ENCODE data around the gene HES7. TPM values are rescaled to one million over a fixed set of nuclear protein-coding genes. Genes with fewer than 3 reads are reported as not detected.

The HES7 gene
- polyA plus RNA-seq, 1 of the 3 experiments (the other 2 are of a cell fraction) = 1.2 TPM

DNA sequence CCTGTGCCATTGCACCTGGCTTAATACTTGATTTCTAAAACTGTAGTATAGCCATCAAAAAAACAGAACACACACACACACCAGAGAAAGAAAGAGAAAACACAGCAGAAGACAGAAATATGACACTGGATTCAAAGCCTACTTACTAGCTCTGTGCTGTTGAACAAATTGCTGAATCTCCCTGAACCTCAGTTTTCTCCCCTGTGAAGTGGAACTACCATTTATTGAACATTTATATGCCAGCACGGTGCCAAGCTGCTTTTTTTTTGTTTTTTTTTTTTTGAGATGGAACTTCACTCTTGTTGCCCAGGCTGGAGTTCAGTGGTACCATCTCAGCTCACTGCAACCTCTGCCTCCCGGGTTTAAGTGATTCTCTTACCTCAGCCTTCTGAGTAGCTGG lies 23.1 kb downstream of the HES7 start:
- POLR2A ChIA-PET = no interaction called here
- TF ChIP-seq YY1 (IDR thresholded peaks at IDR 0.05; ENCODE audit: low read depth) (no peak), EZH2phosphoT487 (IDR thresholded peaks at IDR 0.05; ENCODE audit: borderline replicate concordance, low read depth) (no peak)
- no peak overlapping the region for H3K4me2 ChIP-seq
- no peaks in the 10 kb centered on the region for H3K9me3 ChIP-seq
- no peak overlapping the region for H3K4me3 ChIP-seq (ENCODE audit: low read depth in 2 of 2, low read length in 1 of 2)
- H3K79me2 ChIP-seq (ENCODE audit: insufficient read depth) = no peaks in the 10 kb centered on the region
- H4K20me1 ChIP-seq (ENCODE audit: insufficient read depth) = no peaks in the 10 kb centered on the region
- no peak overlapping the region for H2AFZ ChIP-seq (ENCODE audit: low read depth)
- H3K4me1 ChIP-seq (ENCODE audit: control insufficient read depth in 1 of 2, insufficient read depth in 2 of 2, low read depth in 1 of 2, low read length in 1 of 2) = no peaks in the 10 kb centered on the region
- H3K9ac ChIP-seq = no peak overlapping the region
- CTCF ChIA-PET = interaction anchor here (0.7 to 3.0 kb wide), 12 partner anchors 8 to 83 kb away, joined by 3 to 21 read pairs (median 6); partner anchors contain the start of genes ALOXE3 and HES7
- H3K9me2 ChIP-seq = no peaks in the 10 kb centered on the region
- no peak for DNase-seq
- 43% methylated on average over 2 of the region's 2 CpGs for WGBS (ENCODE audit: low lambda C conversion rate)
- no peaks in the 10 kb centered on the region for H3F3A ChIP-seq (replicated peaks; ENCODE audit: insufficient read depth)
- H3K27ac ChIP-seq (ENCODE audit: low read depth in 2 of 2, low read length in 1 of 2) = no peak overlapping the region
- H3K36me3 ChIP-seq (replicated peaks in 1 of 2; ENCODE audit: control insufficient read depth in 1 of 2, insufficient read depth in 2 of 2, low read length in 1 of 2) = no peaks in the 10 kb centered on the region
- H3K27me3 ChIP-seq (ENCODE audit: insufficient read depth) = peaks cover 4% of the 10 kb centered on the region; the same call in 1 of the 2 replicates

DNA sequence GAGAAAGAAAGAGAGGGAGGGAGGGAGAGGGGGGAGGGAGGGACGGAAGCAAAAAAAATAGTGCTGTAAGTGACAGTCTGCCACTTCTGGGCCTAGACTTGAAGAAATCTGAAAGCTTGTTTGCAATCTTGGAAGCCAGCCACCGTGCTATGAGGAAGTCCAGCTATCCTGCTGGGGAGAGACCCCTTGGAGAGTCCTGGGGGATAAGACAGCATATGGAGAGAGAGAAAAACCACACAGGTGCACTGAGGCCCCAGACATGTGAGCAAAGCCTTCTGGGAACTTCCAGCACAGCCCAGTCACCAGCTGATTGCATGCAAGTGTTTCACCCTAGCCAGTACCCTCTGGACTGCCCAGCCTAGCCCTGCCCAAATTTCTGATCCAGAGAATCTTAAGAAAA lies 23.8 kb downstream of the HES7 start:
- Histone ChIP-seq H3F3A (replicated peaks; ENCODE audit: insufficient read depth) (no peaks in the 10 kb centered on the region), H2AFZ (ENCODE audit: low read depth) (no peak overlapping the region), H3K79me2 (ENCODE audit: insufficient read depth) (no peaks in the 10 kb centered on the region), H4K20me1 (ENCODE audit: insufficient read depth) (no peaks in the 10 kb centered on the region), H3K36me3 (replicated peaks in 1 of 2; ENCODE audit: control insufficient read depth in 1 of 2, insufficient read depth in 2 of 2, low read length in 1 of 2) (no peaks in the 10 kb centered on the region), H3K9ac (no peak overlapping the region), H3K9me2 (no peaks in the 10 kb centered on the region), H3K4me1 (ENCODE audit: control insufficient read depth in 1 of 2, insufficient read depth in 2 of 2, low read depth in 1 of 2, low read length in 1 of 2) (no peaks in the 10 kb centered on the region), H3K4me2 (no peak overlapping the region), H3K27ac (ENCODE audit: low read depth in 2 of 2, low read length in 1 of 2) (no peak overlapping the region), H3K9me3 (no peaks in the 10 kb centered on the region), H3K4me3 (ENCODE audit: low read depth in 2 of 2, low read length in 1 of 2) (no peak overlapping the region), H3K27me3 (ENCODE audit: insufficient read depth) (peaks cover 7% of the 10 kb centered on the region; the same call in 1 of the 2 replicates)
- WGBS (ENCODE audit: low lambda C conversion rate) = 56% methylated on average over 2 of the region's 2 CpGs
- CTCF ChIA-PET = interaction anchor here (0.7 to 3.0 kb wide), 10 partner anchors 9 to 59 kb away, joined by 3 to 21 read pairs (median 8); partner anchors contain the start of genes ALOXE3 and HES7
- no peak for DNase-seq
- TF ChIP-seq EP300 (IDR thresholded peaks at IDR 0.05; ENCODE audit: borderline replicate concordance in 1 of 2, low read depth in 1 of 2, low read length in 1 of 2) (no peak), FOSL2 (IDR thresholded peaks at IDR 0.05; ENCODE audit: borderline replicate concordance, low read depth) (no peak), TCF12 (IDR thresholded peaks at IDR 0.05) (no peak), RXRA (IDR thresholded peaks at IDR 0.05; ENCODE audit: borderline replicate concordance, low read depth) (no peak), RCOR1 (IDR thresholded peaks at IDR 0.05; ENCODE audit: low read length) (no peak)
- TF ChIP-seq, protein P1, sequence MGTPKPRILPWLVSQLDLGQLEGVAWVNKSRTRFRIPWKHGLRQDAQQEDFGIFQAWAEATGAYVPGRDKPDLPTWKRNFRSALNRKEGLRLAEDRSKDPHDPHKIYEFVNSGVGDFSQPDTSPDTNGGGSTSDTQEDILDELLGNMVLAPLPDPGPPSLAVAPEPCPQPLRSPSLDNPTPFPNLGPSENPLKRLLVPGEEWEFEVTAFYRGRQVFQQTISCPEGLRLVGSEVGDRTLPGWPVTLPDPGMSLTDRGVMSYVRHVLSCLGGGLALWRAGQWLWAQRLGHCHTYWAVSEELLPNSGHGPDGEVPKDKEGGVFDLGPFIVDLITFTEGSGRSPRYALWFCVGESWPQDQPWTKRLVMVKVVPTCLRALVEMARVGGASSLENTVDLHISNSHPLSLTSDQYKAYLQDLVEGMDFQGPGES (IDR thresholded peaks at IDR 0.05; ENCODE audit: low read depth, low read length) = no peak
- TF ChIP-seq, protein P2, sequence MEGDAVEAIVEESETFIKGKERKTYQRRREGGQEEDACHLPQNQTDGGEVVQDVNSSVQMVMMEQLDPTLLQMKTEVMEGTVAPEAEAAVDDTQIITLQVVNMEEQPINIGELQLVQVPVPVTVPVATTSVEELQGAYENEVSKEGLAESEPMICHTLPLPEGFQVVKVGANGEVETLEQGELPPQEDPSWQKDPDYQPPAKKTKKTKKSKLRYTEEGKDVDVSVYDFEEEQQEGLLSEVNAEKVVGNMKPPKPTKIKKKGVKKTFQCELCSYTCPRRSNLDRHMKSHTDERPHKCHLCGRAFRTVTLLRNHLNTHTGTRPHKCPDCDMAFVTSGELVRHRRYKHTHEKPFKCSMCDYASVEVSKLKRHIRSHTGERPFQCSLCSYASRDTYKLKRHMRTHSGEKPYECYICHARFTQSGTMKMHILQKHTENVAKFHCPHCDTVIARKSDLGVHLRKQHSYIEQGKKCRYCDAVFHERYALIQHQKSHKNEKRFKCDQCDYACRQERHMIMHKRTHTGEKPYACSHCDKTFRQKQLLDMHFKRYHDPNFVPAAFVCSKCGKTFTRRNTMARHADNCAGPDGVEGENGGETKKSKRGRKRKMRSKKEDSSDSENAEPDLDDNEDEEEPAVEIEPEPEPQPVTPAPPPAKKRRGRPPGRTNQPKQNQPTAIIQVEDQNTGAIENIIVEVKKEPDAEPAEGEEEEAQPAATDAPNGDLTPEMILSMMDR (IDR thresholded peaks at IDR 0.05) = no peak
- TF ChIP-seq, protein P3, sequence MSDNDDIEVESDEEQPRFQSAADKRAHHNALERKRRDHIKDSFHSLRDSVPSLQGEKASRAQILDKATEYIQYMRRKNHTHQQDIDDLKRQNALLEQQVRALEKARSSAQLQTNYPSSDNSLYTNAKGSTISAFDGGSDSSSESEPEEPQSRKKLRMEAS (IDR thresholded peaks at IDR 0.05; ENCODE audit: low read depth) = no peak
- TF ChIP-seq, protein P4, sequence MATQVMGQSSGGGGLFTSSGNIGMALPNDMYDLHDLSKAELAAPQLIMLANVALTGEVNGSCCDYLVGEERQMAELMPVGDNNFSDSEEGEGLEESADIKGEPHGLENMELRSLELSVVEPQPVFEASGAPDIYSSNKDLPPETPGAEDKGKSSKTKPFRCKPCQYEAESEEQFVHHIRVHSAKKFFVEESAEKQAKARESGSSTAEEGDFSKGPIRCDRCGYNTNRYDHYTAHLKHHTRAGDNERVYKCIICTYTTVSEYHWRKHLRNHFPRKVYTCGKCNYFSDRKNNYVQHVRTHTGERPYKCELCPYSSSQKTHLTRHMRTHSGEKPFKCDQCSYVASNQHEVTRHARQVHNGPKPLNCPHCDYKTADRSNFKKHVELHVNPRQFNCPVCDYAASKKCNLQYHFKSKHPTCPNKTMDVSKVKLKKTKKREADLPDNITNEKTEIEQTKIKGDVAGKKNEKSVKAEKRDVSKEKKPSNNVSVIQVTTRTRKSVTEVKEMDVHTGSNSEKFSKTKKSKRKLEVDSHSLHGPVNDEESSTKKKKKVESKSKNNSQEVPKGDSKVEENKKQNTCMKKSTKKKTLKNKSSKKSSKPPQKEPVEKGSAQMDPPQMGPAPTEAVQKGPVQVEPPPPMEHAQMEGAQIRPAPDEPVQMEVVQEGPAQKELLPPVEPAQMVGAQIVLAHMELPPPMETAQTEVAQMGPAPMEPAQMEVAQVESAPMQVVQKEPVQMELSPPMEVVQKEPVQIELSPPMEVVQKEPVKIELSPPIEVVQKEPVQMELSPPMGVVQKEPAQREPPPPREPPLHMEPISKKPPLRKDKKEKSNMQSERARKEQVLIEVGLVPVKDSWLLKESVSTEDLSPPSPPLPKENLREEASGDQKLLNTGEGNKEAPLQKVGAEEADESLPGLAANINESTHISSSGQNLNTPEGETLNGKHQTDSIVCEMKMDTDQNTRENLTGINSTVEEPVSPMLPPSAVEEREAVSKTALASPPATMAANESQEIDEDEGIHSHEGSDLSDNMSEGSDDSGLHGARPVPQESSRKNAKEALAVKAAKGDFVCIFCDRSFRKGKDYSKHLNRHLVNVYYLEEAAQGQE (IDR thresholded peaks at IDR 0.05; ENCODE audit: low read depth, low read length) = no peak
- POLR2A ChIA-PET = no interaction called here

Measured in SK-N-SH (cell line).